ENCODE data around the gene COL27A1. TPM values are rescaled to one million over a fixed set of nuclear protein-coding genes. Genes with fewer than 3 reads are reported as not detected.

The COL27A1 gene
- total and polyA plus RNA-seq, 2 donors (not counting 3 experiments of a cell fraction or from before 2014, with no cell fraction given), result 14.7 to 49.1 TPM

DNA sequence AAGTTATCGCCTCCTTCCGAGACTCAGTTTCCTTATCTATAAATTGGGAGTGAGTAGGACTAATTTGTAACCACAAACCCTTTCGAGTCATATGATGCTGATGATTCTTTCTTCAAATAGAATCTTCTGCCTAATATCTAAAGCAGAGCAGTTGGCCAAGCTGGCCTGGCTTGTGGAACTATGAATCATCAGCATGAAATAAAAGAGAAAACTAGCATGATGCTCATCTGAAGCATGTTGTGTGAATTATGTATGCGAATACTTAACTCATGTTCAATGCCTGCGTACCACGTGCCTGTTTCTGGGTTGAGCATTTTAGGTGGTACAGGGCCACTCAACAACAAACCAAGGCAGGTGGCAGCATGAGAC lies 152.5 kb downstream of the COL27A1 start:
- H3K4me3 ChIP-seq (replicated peaks in 1 of 3; ENCODE audit: insufficient read depth in 1 of 3, low read depth in 1 of 3, low read length in 3 of 3), result no peak overlapping the region
- H3K4me1 ChIP-seq (ENCODE audit: control insufficient read depth, extremely low read depth, insufficient read depth, low read length), result no peaks in the 10 kb centered on the region
- no peak overlapping the region for H3K9ac ChIP-seq (replicated peaks; ENCODE audit: extremely low read depth, insufficient read depth, low read length)
- DNase-seq (ENCODE audit: low read depth, low spot score) (no peak), FAIRE-seq (no peak)
- no peaks in the 10 kb centered on the region for H3K79me2 ChIP-seq (ENCODE audit: control insufficient read depth, insufficient read depth, low read length)
- intact Hi-C loops (cut with micrococcal nuclease) (no loop called here), dilution Hi-C loops (cut with MboI; ENCODE audit: extremely low pct_ligation_motif_present, low sequenced_read_pairs) (no loop called here)
- H2AFZ ChIP-seq (ENCODE audit: low read depth, low read length), result no peak overlapping the region
- H3K4me2 ChIP-seq (ENCODE audit: insufficient read depth, low read length), result no peak overlapping the region
- no TSS peak for BruUV-seq (replicated peaks)
- no peaks in the 10 kb centered on the region for H3K9me1 ChIP-seq (replicated peaks; ENCODE audit: control insufficient read depth, extremely low read depth, insufficient read depth, low read length)
- no peaks in the 10 kb centered on the region for H3K27me3 ChIP-seq (ENCODE audit: control insufficient read depth in 2 of 2, insufficient read depth in 2 of 2, low read length in 2 of 2)
- no peak overlapping the region for H3K27ac ChIP-seq (ENCODE audit: insufficient read depth, low read depth, low read length)
- H3K36me3 ChIP-seq (ENCODE audit: control insufficient read depth in 2 of 2, extremely low read depth in 1 of 2, insufficient read depth in 2 of 2, low read length in 2 of 2), result peaks cover 0 to 7% of the 10 kb centered on the region in 2 experiments
- no peaks in the 10 kb centered on the region for H3K9me3 ChIP-seq (replicated peaks; ENCODE audit: control insufficient read depth, insufficient read depth, low read length)
- TF ChIP-seq POLR2A (IDR thresholded peaks at IDR 0.05; ENCODE audit: low read depth, low read length) (no peak), JUN (IDR thresholded peaks at IDR 0.05; ENCODE audit: borderline replicate concordance, insufficient read depth, insufficient read length, low read depth) (no peak), POLR2AphosphoS5 (IDR thresholded peaks at IDR 0.05; ENCODE audit: insufficient read depth, low read depth, low read length) (no peak), MYC (IDR thresholded peaks at IDR 0.05; ENCODE audit: low read depth, low read length) (no peak)
- TF ChIP-seq, protein P1, sequence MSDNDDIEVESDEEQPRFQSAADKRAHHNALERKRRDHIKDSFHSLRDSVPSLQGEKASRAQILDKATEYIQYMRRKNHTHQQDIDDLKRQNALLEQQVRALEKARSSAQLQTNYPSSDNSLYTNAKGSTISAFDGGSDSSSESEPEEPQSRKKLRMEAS (IDR thresholded peaks at IDR 0.05; ENCODE audit: insufficient read depth, insufficient read length), result no peak
- TF ChIP-seq, protein P2, sequence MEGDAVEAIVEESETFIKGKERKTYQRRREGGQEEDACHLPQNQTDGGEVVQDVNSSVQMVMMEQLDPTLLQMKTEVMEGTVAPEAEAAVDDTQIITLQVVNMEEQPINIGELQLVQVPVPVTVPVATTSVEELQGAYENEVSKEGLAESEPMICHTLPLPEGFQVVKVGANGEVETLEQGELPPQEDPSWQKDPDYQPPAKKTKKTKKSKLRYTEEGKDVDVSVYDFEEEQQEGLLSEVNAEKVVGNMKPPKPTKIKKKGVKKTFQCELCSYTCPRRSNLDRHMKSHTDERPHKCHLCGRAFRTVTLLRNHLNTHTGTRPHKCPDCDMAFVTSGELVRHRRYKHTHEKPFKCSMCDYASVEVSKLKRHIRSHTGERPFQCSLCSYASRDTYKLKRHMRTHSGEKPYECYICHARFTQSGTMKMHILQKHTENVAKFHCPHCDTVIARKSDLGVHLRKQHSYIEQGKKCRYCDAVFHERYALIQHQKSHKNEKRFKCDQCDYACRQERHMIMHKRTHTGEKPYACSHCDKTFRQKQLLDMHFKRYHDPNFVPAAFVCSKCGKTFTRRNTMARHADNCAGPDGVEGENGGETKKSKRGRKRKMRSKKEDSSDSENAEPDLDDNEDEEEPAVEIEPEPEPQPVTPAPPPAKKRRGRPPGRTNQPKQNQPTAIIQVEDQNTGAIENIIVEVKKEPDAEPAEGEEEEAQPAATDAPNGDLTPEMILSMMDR (IDR thresholded peaks at IDR 0.05; ENCODE audit: extremely low read depth in 1 of 2, insufficient read depth in 1 of 2, low read depth in 1 of 2, low read length in 2 of 2), result no peak
- ChIA-PET CTCF (interaction anchor here (0.6 to 1.1 kb wide), 2 partner anchors 12 to 47 kb away, joined by 3 read pairs; no protein-coding TSS in a partner anchor), POLR2A (no interaction called here)
- no peaks in the 10 kb centered on the region for H4K20me1 ChIP-seq (replicated peaks; ENCODE audit: control insufficient read depth, extremely low read depth, insufficient read depth, low read length)

Measured in endothelial cell of umbilical vein (primary cell).